ENCODE data around the gene CACFD1. TPM values are rescaled to one million over a fixed set of nuclear protein-coding genes. Genes with fewer than 3 reads are reported as not detected.

Gene CACFD1
- total and polyA plus RNA-seq, 2 donors (not counting 1 experiment from before 2014, with no cell fraction given) = 27.4 to 31.1 TPM

DNA sequence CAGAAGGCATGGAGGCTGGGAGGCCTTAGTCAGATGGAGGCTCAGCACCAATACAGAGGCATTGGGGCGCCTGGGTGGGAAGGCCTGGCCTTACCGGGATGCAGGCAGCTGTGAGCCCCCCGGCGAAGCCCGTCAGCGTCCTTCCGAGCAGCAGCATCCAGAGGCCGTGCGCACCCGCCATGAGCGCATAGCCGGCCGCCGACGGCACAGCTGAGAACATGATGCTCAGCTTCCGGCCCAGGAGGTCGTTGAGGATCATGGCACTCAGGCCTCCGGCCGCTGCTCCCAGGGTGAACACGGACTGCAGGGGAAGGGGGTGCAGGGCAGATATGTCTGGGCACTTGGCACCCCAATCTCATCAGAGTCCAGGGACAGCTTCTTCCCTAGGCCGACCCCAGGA is 17.2 kb downstream of the CACFD1 start:
- Histone ChIP-seq H3K27me3 (replicated peaks in 1 of 4; ENCODE audit: control extremely low read depth in 1 of 4, control insufficient read depth in 3 of 4, insufficient read depth in 4 of 4, low read length in 3 of 4) (no peaks in the 10 kb centered on the region), H3K9me3 (ENCODE audit: control extremely low read depth in 1 of 3, control insufficient read depth in 2 of 3, insufficient read depth in 1 of 3, low read length in 2 of 3) (no peaks in the 10 kb centered on the region), H3K79me2 (ENCODE audit: control insufficient read depth, insufficient read depth, low read length) (peaks cover 33% of the 10 kb centered on the region), H4K20me1 (ENCODE audit: control insufficient read depth, insufficient read depth, low read length, poor library complexity, severe bottlenecking) (peaks cover 60% of the 10 kb centered on the region), H2AFZ (ENCODE audit: insufficient read depth, low read depth, low read length, poor library complexity, severe bottlenecking) (no peak overlapping the region), H3K27ac (ENCODE audit: low read length in 2 of 2) (no peak overlapping the region), H3K4me3 (ENCODE audit: control extremely low read depth in 1 of 5, extremely low read depth in 1 of 5, insufficient read depth in 1 of 5, low read depth in 2 of 5, low read length in 4 of 5) (peak overlapping the region in 1 of 5 experiments; percentile 83), H3K36me3 (replicated peaks in 1 of 2; ENCODE audit: control extremely low read depth in 1 of 2, control insufficient read depth in 1 of 2, extremely low read depth in 1 of 2, insufficient read depth in 2 of 2, low read length in 1 of 2) (peaks cover 0 to 54% of the 10 kb centered on the region in 2 experiments), H3K4me1 (ENCODE audit: control insufficient read depth in 2 of 2, insufficient read depth in 2 of 2, low read length in 2 of 2) (peaks cover 31 to 62% of the 10 kb centered on the region in 2 donors), H3K4me2 (replicated peaks; ENCODE audit: low read depth, low read length, poor library complexity, severe bottlenecking) (peak overlapping the region; percentile 94), H3K9ac (ENCODE audit: low read length) (peak overlapping the region; percentile 82)
- H3K27me3 Mint-ChIP-seq = no peaks in the 10 kb centered on the region
- 95% methylated on average over 21 of the region's 21 CpGs for WGBS (ENCODE audit: insufficient coverage)
- TF ChIP-seq EZH2 (IDR thresholded peaks at IDR 0.05; ENCODE audit: borderline replicate concordance, insufficient read depth, low read depth, low read length, poor library complexity, severe bottlenecking) = no peak
- TF ChIP-seq, protein P1, sequence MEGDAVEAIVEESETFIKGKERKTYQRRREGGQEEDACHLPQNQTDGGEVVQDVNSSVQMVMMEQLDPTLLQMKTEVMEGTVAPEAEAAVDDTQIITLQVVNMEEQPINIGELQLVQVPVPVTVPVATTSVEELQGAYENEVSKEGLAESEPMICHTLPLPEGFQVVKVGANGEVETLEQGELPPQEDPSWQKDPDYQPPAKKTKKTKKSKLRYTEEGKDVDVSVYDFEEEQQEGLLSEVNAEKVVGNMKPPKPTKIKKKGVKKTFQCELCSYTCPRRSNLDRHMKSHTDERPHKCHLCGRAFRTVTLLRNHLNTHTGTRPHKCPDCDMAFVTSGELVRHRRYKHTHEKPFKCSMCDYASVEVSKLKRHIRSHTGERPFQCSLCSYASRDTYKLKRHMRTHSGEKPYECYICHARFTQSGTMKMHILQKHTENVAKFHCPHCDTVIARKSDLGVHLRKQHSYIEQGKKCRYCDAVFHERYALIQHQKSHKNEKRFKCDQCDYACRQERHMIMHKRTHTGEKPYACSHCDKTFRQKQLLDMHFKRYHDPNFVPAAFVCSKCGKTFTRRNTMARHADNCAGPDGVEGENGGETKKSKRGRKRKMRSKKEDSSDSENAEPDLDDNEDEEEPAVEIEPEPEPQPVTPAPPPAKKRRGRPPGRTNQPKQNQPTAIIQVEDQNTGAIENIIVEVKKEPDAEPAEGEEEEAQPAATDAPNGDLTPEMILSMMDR (IDR thresholded peaks at IDR 0.05) = no peak
- no peak overlapping the region for H3K27ac Mint-ChIP-seq
- ChIA-PET POLR2A (no interaction called here), CTCF (interaction anchor here (1.1 to 2.8 kb wide), 3 partner anchors 8 to 16 kb away, joined by 3 to 7 read pairs (median 5); no protein-coding TSS in a partner anchor)
- peak overlapping the region; percentile 16 for H3K4me3 Mint-ChIP-seq
- DNase-seq = no peak
- ATAC-seq (ENCODE audit: low read depth) = no peak
- H3K9me3 Mint-ChIP-seq (ENCODE audit: insufficient read depth) = no peaks in the 10 kb centered on the region
- intact Hi-C loops (cut with micrococcal nuclease) = loop anchor here (5.0 to 10.0 kb wide), 2 partner anchors 130 to 362 kb away; partner anchors contain the start of genes MED22 and RPL7A
- peaks cover 33% of the 10 kb centered on the region for H3K4me1 Mint-ChIP-seq

DNA sequence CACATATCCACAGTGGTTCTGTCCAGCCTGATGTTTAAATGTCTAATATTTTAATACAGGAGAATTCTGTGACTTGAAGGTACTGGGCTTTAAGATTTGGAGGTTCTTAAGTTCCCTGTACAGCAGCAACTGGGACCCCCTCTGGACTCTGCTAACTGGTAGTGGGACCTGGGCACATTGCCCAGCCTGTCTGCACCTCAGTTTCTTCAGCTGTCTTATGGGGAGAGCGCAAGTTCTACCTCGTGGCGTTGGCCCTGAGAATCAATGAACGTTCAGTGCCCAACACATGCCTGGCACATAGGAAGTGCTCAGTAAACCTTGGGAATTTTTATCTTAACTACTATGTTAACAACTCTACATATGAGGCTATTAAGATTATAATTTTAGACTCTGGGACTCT is 17.7 kb downstream of the CACFD1 start:
- Histone ChIP-seq H3K4me1 (ENCODE audit: control insufficient read depth in 2 of 2, insufficient read depth in 2 of 2, low read length in 2 of 2) (peaks cover 31 to 62% of the 10 kb centered on the region in 2 donors), H3K4me3 (ENCODE audit: control extremely low read depth in 1 of 5, extremely low read depth in 1 of 5, insufficient read depth in 1 of 5, low read depth in 2 of 5, low read length in 4 of 5) (peak overlapping the region in 3 of 5 experiments; percentile 74 to 83 (median 82)), H3K27me3 (replicated peaks in 1 of 4; ENCODE audit: control extremely low read depth in 1 of 4, control insufficient read depth in 3 of 4, insufficient read depth in 4 of 4, low read length in 3 of 4) (no peaks in the 10 kb centered on the region), H3K9ac (ENCODE audit: low read length) (peak overlapping the region; percentile 82), H2AFZ (ENCODE audit: insufficient read depth, low read depth, low read length, poor library complexity, severe bottlenecking) (no peak overlapping the region), H3K79me2 (ENCODE audit: control insufficient read depth, insufficient read depth, low read length) (peaks cover 33% of the 10 kb centered on the region), H4K20me1 (ENCODE audit: control insufficient read depth, insufficient read depth, low read length, poor library complexity, severe bottlenecking) (peaks cover 54% of the 10 kb centered on the region), H3K9me3 (ENCODE audit: control extremely low read depth in 1 of 3, control insufficient read depth in 2 of 3, insufficient read depth in 1 of 3, low read length in 2 of 3) (no peaks in the 10 kb centered on the region), H3K36me3 (replicated peaks in 1 of 2; ENCODE audit: control extremely low read depth in 1 of 2, control insufficient read depth in 1 of 2, extremely low read depth in 1 of 2, insufficient read depth in 2 of 2, low read length in 1 of 2) (peaks cover 0 to 50% of the 10 kb centered on the region in 2 experiments), H3K27ac (ENCODE audit: low read length in 2 of 2) (peak overlapping the region; percentile 3 to 78), H3K4me2 (replicated peaks; ENCODE audit: low read depth, low read length, poor library complexity, severe bottlenecking) (peak overlapping the region; percentile 94)
- no peaks in the 10 kb centered on the region for H3K27me3 Mint-ChIP-seq
- no peaks in the 10 kb centered on the region for H3K9me3 Mint-ChIP-seq (ENCODE audit: insufficient read depth)
- H3K4me3 Mint-ChIP-seq = peak overlapping the region; percentile 89
- ChIA-PET CTCF (interaction anchor here (1.0 to 2.8 kb wide), 5 partner anchors 9 to 292 kb away, joined by 3 to 7 read pairs (median 5); no protein-coding TSS in a partner anchor), POLR2A (interaction anchor here (0.7 to 2.6 kb wide), 2 partner anchors 17 to 1758 kb away, joined by 3 to 28 read pairs; partner anchors contain the start of gene CACFD1)
- ATAC-seq (ENCODE audit: low read depth) (no peak), DNase-seq (no peak)
- WGBS (ENCODE audit: insufficient coverage) = no CpG with 5 or more reads among the region's 4 CpGs
- peaks cover 33% of the 10 kb centered on the region for H3K4me1 Mint-ChIP-seq
- TF ChIP-seq EZH2 (IDR thresholded peaks at IDR 0.05; ENCODE audit: borderline replicate concordance, insufficient read depth, low read depth, low read length, poor library complexity, severe bottlenecking) = no peak
- TF ChIP-seq, protein P1 (IDR thresholded peaks at IDR 0.05) = no peak
- H3K27ac Mint-ChIP-seq = peak overlapping the region; percentile 90
- intact Hi-C loops (cut with micrococcal nuclease) = loop anchor here (5.0 to 10.0 kb wide), 2 partner anchors 130 to 363 kb away; partner anchors contain the start of genes MED22 and RPL7A
